CD4-positive, alpha-beta T cell treated with Interleukin-21 for 1 hour (primary cell): ENCODE results near the gene ADRA1B.
A peak's percentile ranks its signal among the peaks of the same experiment; 100 is the strongest.
"Not testable (repeated sequence)": the region's sequence is repeated elsewhere in the genome, so short reads cannot be mapped to it uniquely, and the experiment has no call there.

ENCODE experiments used
- DNase-seq: peaks from one replicate; pipeline ENCODE4 v3.0.0-alpha.2; 2020

Gene ADRA1B

GRCh38 chr5:159971931-159972461 is 55.7 kb downstream of the ADRA1B start:
- no peak for DNase-seq

DNA sequence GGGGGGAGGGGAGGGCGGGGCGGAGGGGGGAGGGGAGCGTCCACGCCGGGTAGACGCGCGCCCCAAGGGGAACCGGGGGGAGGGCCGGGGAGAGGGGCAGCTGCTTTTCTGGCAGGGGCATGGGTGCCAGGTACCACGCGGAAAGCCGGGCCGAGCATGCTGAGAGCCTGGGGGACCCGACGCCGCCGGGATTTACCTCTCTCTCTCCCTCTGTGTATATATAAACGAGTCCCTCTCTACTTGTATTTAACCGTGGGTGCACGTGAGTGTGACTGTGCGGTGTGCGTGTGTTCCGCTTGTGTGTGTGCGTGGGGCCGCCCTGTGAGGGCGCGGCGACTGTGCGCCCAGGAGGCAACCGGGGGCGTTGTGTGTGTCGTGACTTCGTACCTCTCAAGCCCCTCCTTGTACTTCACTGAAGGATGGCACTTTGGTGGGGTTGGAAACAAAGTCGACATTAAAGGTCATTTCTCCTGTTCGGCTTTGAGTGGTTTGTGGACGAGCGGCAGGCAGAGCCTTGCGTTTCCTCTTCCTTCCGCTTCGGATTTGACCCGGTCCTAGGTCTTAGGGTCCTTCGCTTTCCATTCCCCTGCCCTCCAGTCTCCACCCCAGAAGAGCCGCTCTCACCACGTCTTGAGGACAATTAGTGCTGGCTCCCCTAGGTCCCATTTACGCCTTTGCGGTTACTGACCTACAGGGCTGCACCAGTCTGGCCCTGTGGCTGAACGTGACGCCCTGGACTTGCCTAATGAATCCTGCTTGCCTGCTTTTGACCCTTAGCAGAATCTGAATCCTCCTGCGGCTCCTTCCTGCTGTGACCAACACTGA is 56.5 kb downstream of the ADRA1B start:
- DNase-seq: no peak

DNA sequence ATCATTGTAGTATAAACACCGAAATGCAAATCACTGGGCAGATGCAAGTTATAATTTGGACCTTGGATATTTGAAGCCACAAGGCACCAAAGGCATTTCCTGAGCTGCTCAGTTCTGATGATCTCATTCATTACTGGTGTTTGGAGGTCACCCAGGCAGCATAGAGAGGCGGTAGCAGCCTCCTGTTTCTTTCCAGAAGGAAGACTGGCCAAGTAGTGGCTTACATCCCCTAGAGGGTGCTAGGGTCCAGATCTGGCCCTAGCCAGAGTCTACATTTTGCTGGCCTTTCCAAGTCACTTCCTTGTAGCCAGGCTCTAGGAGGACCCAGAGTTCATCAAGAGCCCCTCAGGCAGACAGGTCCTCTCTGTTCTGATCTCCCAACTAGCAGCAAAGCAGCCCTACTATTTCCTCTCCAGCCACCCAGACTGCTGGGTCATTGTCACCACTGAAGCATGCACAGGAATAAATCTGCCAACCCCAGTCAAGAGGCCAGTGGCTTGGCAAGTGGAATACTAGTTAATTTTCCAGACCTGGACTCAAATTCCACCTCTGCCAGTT is 59.3 kb downstream of the ADRA1B start:
- DNase-seq: no peak

DNA sequence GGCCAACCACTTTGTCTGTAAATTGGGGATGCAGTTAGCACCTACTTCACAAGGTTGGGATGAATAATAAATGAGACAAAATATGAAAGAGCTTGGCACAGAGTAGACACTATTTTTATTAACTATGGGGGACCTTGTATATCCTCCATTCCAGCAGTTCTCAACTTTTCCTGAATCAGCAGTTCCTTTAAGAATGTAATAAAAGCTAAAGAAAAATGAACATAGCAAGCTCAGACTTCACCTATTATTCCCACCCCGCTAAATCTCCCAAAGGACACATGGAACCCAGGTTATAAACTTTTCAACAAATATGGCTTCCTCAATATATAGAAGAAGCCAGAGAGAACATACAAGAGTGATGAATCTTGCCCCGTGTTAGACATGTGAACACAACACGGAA is 60.6 kb downstream of the ADRA1B start:
- DNase-seq: no peak

GRCh38 chr5:159978358-159978757 is 62.1 kb downstream of the ADRA1B start:
- no peak for DNase-seq

- no peak for DNase-seq
Measured at GRCh38 chr5:159982421-159983173, 66.3 kb downstream of the ADRA1B start.

GRCh38 chr5:159987031-159987674 is 70.9 kb downstream of the ADRA1B start:
- peak; percentile 73 for DNase-seq

DNA sequence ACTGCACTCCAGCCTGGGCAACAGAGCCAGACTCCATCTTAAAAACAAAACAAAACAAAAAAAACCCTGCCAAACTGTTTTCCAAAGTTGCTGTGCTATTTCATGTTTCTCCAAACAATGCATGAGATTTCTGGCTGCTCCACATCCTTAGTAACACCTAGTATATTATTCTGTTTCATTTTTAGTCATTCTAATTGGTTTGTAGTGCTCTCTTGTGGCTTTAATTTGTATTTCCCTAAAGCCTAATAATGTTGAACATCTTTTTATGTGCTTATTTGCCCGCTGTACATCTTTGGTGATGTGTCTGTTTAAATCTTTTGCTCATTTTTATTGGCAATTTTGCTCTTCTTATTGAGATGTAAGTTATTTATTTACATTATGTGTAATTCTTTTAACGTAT is 74.2 kb downstream of the ADRA1B start:
- no peak for DNase-seq

DNA sequence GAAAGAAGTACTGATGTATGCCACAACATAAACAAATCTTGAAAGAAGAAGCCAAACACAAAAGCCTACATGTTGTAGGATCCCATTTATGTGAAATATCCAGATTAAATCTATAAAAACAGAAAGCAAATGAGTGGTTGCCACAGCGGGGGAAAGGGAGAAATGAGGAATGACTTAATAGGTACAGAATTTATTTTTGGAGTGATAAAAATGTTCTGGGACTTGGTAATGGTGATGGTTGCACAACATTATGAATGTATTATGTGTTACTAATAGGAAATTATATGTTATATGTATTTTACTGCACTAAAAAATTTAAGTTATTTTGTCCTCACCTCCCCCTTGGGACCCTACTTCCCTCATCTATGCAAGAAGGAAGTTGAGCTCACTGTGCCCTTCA is 76.3 kb downstream of the ADRA1B start:
- DNase-seq: no peak

DNA sequence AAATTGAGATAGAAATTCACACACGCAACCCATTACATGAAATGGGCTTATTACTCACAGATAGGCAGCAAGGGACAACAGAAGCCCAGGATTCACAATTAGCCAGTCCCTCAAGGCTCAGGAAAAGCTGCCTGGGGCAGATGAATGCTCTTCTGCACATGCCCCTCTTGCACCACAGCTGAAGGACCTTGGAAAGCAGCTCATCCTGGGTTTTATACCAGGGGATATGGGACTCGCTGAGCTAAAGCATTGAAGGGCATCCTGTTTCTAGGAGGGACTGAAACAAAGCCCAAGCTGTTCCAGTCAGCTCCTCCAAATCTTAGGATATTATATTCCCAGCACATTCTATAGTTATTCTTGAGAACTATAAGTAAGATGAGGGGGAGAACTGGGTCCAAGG is 76.9 kb downstream of the ADRA1B start:
- DNase-seq: no peak

- no peak for DNase-seq
Measured at GRCh38 chr5:159995907-159996306, 79.6 kb downstream of the ADRA1B start.

GRCh38 chr5:160001457-160001856 is 85.2 kb downstream of the ADRA1B start:
- DNase-seq: no peak

GRCh38 chr5:160007514-160007913 is 91.2 kb downstream of the ADRA1B start:
- no peak for DNase-seq

GRCh38 chr5:160008529-160008876 is 92.2 kb downstream of the ADRA1B start:
- not testable (repeated sequence) for DNase-seq

DNA sequence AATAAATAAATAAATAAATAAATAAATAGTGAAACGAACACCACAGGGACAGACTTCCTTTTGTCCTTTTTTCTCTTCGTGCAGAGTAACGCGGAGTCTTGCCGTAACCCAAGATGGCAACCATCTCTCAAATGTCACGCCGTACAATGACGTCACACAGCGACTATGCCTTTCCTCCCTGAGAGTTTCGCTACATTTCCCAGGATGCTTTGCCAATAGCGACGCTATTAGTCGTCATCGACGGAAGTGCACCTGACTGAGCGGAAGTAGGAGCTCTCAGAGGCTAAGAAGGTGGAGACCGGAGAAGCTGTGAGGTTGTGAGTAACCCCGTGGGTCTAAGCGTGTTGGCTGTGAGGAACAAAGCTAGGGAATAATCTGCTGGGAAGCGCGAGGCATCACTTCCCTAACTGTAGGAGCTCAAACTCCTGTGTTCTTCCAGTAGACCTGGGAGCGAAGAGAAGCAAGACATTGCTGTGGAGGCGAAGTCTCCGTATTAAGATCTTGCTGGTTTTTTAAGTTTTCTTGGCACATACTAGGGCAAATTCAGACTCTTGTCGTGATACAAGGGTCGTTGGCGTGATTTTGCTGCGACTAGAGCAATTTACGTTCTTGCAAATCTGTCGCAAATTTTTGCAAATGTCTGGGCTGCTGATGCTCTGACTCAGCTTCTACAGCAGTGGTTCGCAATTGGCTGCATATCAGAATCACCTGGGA is 92.8 kb downstream of the ADRA1B start, which contains the start of gene TTC1:
Gene TTC1, plus strand, starts transcription at position 263 of the 714 bp plus-strand sequence. CDS start 1,390 bp downstream, outside the sequence.
- DNase-seq: peak; percentile 97

- no peak for DNase-seq
Measured at GRCh38 chr5:160009591-160009989, 93.3 kb downstream of the ADRA1B start.

DNA sequence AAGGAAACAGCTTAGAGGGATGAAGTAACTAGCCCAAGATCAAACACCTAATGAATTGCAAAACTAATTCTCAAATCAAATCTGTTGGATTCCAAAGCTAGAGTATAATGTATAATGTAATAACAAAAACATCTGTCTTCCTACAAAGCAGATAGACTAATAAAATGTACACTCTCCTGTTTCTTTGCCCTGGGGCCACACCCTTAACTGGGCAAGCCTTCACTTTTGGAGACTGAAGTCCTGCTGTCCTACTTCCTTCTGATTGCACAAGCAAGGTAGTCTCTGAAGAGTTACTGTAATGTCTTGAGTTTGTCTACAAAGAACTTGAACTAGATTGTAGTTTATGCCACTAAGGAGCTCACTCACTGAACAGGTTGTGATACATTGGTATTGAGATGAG is 95.2 kb downstream of the ADRA1B start:
- no peak for DNase-seq

GRCh38 chr5:160014197-160014596 is 97.9 kb downstream of the ADRA1B start:
- DNase-seq: not testable (repeated sequence)

DNA sequence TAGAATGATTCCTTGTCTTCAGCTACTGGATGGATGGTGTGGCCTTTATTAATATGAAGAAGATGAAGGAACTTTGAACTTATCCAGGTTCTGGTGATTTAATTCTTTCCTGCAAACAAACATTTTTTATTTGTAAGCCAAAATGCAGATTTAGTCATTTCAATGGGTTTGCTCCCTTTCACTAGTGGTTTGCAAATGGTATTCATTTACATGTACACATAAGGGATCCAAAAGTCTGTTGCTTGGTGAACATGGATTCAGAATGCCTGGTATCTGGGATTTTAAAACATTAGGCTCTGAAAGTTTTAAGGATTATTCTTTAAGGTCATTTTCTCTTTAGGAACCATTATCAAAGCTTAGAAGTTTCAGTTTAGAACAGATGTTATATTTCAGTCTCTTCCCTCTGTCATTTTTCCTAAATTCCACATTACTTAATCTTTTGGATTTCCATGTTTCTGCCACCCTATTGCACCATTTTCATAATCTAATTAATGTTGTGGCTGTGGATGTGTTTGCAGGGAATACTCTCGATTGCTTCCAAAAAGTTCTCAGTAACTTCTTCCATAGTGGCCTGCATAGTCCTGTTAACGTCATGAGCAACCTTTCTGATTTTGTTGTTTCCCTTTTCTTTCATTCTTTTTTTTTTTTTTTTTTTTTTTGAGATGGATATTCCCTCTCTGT is 102.8 kb downstream of the ADRA1B start:
- no peak for DNase-seq

GRCh38 chr5:160020266-160020770 is 104.0 kb downstream of the ADRA1B start:
- peak; percentile 9 for DNase-seq

GRCh38 chr5:160020964-160021363 is 104.7 kb downstream of the ADRA1B start:
- no peak for DNase-seq
